CD4-positive, alpha-beta T cell treated with Interleukin-17A for 4 hours (primary cell): ENCODE measurements around the gene INS.

ENCODE experiments used
- DNase-seq: peaks from one replicate; pipeline ENCODE4 v3.0.0-alpha.2; 2020; ENCODE audit warnings: mixed read lengths

Gene INS

GRCh38 chr11:2160736-2161259 is at the start of gene INS:
TSS of gene INS (minus strand) at chr11:2161209. CDS start at chr11:2160971, 238 bp downstream.
- DNase-seq = no peak

- DNase-seq = no peak
Observed at GRCh38 chr11:2210366-2211112, 49.5 kb upstream of the INS start.

GRCh38 chr11:2209900-2210321 is 48.9 kb upstream of the INS start:
- DNase-seq = no peak

GRCh38 chr11:2209370-2209801 is 48.4 kb upstream of the INS start:
- no peak for DNase-seq

GRCh38 chr11:2208691-2209369 is 47.8 kb upstream of the INS start:
- DNase-seq = no peak

- DNase-seq = no peak
Observed at GRCh38 chr11:2207773-2208621, 47.0 kb upstream of the INS start.

GRCh38 chr11:2207212-2207611 is 46.2 kb upstream of the INS start:
- DNase-seq = no peak

- DNase-seq = no peak
Observed at GRCh38 chr11:2205981-2206690, 45.1 kb upstream of the INS start.

GRCh38 chr11:2205214-2205720 is 44.3 kb upstream of the INS start:
- no peak for DNase-seq

GRCh38 chr11:2204361-2205213 is 43.6 kb upstream of the INS start:
- no peak for DNase-seq

- DNase-seq = no peak
Observed at GRCh38 chr11:2203440-2204259, 42.6 kb upstream of the INS start.

GRCh38 chr11:2202900-2203439 is 42.0 kb upstream of the INS start:
- DNase-seq = no peak

GRCh38 chr11:2202071-2202899 is 41.3 kb upstream of the INS start:
- DNase-seq = no peak

GRCh38 chr11:2201542-2201941 is 40.5 kb upstream of the INS start:
- no peak for DNase-seq

GRCh38 chr11:2200957-2201519 is 40.0 kb upstream of the INS start:
- DNase-seq = no peak

GRCh38 chr11:2200536-2200935 is 39.5 kb upstream of the INS start:
- no peak for DNase-seq

GRCh38 chr11:2199466-2200341 is 38.7 kb upstream of the INS start:
- DNase-seq = no peak
